GM23338 (cell line): ENCODE results near the gene DSE. TPM values are rescaled to one million over a fixed set of nuclear protein-coding genes. Genes with fewer than 3 reads are reported as not detected.
A peak's percentile ranks its signal among the peaks of the same experiment; 100 is the strongest.

Experiments
- ATAC-seq: fragments of 200-7000 bp; cut with Tn5 transposase; 3 replicates; pipeline ENCODE4 v1.9.1; 2020
- DNase-seq: peaks from one replicate; pipeline ENCODE4 v3.0.0-alpha.2; 2015; ENCODE audit warnings: low spot score
- H2AFZ ChIP-seq: fragments of 200-600 bp; sonication (generic); 2 replicates; pipeline ENCODE4 v1.8.0; 2016; ENCODE audit warnings: antibody characterized with exemption, mild to moderate bottlenecking, moderate library complexity
- H3F3A ChIP-seq: fragments of 200-600 bp; sonication (generic); replicated peaks from 2 replicates; pipeline ENCODE4 v1.8.0; 2017; ENCODE audit warnings: antibody characterized with exemption, mixed run types, low read depth
- H3K27ac ChIP-seq: fragments of 200-600 bp; sonication (generic); 2 replicates; pipeline ENCODE4 v1.6.1; 2016; ENCODE audit warnings: low read depth
- H3K27me3 ChIP-seq: fragments of 200-600 bp; sonication (generic); 2 replicates; pipeline ENCODE4 v1.8.0; 2016; ENCODE audit warnings: mild to moderate bottlenecking, mixed run types, moderate library complexity; ENCODE audit not compliant: insufficient read depth
- H3K36me3 ChIP-seq: fragments of 200-600 bp; sonication (generic); 2 replicates; pipeline ENCODE4 v1.8.0; 2016; ENCODE audit warnings: mild to moderate bottlenecking; ENCODE audit not compliant: insufficient read depth
- H3K4me1 ChIP-seq: fragments of 200-600 bp; sonication (generic); 2 replicates; pipeline ENCODE4 v1.8.0; 2016; ENCODE audit warnings: mild to moderate bottlenecking, moderate library complexity; ENCODE audit not compliant: insufficient read depth
- H3K4me2 ChIP-seq: fragments of 200-600 bp; sonication (generic); 2 replicates; pipeline ENCODE4 v1.7.1; 2017; ENCODE audit warnings: mixed run types
- H3K4me3 ChIP-seq: fragments of 200-600 bp; sonication (generic); 2 replicates; pipeline ENCODE4 v1.6.1; 2016; ENCODE audit warnings: mixed run types
- H3K79me2 ChIP-seq: fragments of 200-600 bp; sonication (generic); replicated peaks from 2 replicates; pipeline ENCODE4 v1.8.0; 2017; ENCODE audit warnings: mild to moderate bottlenecking; ENCODE audit not compliant: insufficient read depth
- H3K9me2 ChIP-seq: fragments of 200-600 bp; sonication (generic); 2 replicates; pipeline ENCODE4 v1.8.0; 2017; ENCODE audit not compliant: insufficient read depth
- H4K20me1 ChIP-seq: fragments of 200-600 bp; sonication (generic); replicated peaks from 2 replicates; pipeline ENCODE4 v1.8.0; 2017; ENCODE audit warnings: mild to moderate bottlenecking; ENCODE audit not compliant: insufficient read depth
- H3K27ac Mint-ChIP-seq: 2 replicates; pipeline ENCODE4 v1.8.0; 2020; ENCODE audit warnings: inconsistent platforms, mild to moderate bottlenecking, moderate library complexity, mixed read lengths
- H3K27me3 Mint-ChIP-seq: 3 replicates; pipeline ENCODE4 v1.8.0; 2022; ENCODE audit warnings: low read depth, mild to moderate bottlenecking, moderate library complexity, mixed read lengths, inconsistent platforms; ENCODE audit not compliant: insufficient read depth, poor library complexity
- H3K36me3 Mint-ChIP-seq: 3 replicates; pipeline ENCODE4 v1.8.0; 2021; ENCODE audit warnings: low read depth, mild to moderate bottlenecking, inconsistent platforms, moderate library complexity, mixed read lengths
- H3K4me1 Mint-ChIP-seq: 3 replicates; pipeline ENCODE4 v1.8.0; 2020; ENCODE audit warnings: mild to moderate bottlenecking, inconsistent platforms, mixed read lengths
- H3K4me3 Mint-ChIP-seq: 3 replicates; pipeline ENCODE4 v1.8.0; 2021; ENCODE audit warnings: moderate library complexity, mild to moderate bottlenecking, inconsistent platforms, mixed read lengths
- H3K9me3 Mint-ChIP-seq: 3 replicates; pipeline ENCODE4 v1.8.0; 2020; ENCODE audit warnings: moderate library complexity, mild to moderate bottlenecking, inconsistent platforms, mixed read lengths
- CREB1 ChIP-seq: fragments of 250-450 bp; sonication (Bioruptor Pico); IDR thresholded peaks from 2 replicates; pipeline ENCODE4 v1.5.0; 2020; ENCODE audit warnings: low read depth, mild to moderate bottlenecking, moderate library complexity
- CTCF ChIP-seq, 2 experiments: fragments of 200-600 bp in 1 of 2; sonication (generic) in 1 of 2; conservative IDR thresholded peaks; 2 replicates each; pipeline versions ENCODE4 v1.5.1 to v1.6.1; 2016 to 2017; ENCODE audit warnings: antibody characterized with exemption in 2 of 2, low read depth in 2 of 2, mild to moderate bottlenecking in 2 of 2, moderate library complexity in 1 of 2
- EZH2 ChIP-seq: fragments of 200-600 bp; sonication (generic); IDR thresholded peaks from one replicate; pipeline ENCODE4 v1.8.0; 2017; ENCODE audit warnings: antibody characterized with exemption, mild to moderate bottlenecking, low read depth; ENCODE audit not compliant: unreplicated experiment
- EZH2phosphoT487 ChIP-seq: fragments of 200-600 bp; sonication (generic); IDR thresholded peaks from one replicate; pipeline ENCODE4 v1.8.1; 2018; ENCODE audit warnings: antibody characterized with exemption; ENCODE audit not compliant: unreplicated experiment
- JUNB ChIP-seq: IDR thresholded peaks from one replicate; pipeline ENCODE4 v1.6.1; 2016; ENCODE audit warnings: antibody characterized with exemption; ENCODE audit not compliant: unreplicated experiment
- NANOG ChIP-seq: IDR thresholded peaks from 2 replicates; pipeline ENCODE4 v1.6.1; 2016; ENCODE audit warnings: antibody characterized with exemption, borderline replicate concordance
- STAT1 ChIP-seq: IDR thresholded peaks from one replicate; pipeline ENCODE4 v1.6.1; 2016; ENCODE audit warnings: antibody characterized with exemption; ENCODE audit not compliant: unreplicated experiment
- polyA plus RNA-seq: library from polyadenylated mRNA; unstranded; fragments of >200 nt; fragmentation: Nextera tagmentation; extraction: Ambion mirVana; gene quantifications from 2 replicates; pipeline ENCODE4 v1.2.1, GENCODE V29; 2016
- total RNA-seq: library from RNA; depleted of rRNA; stranded (reverse); fragments of >200 nt; shearing (Covaris generic); gene quantifications from 2 replicates; pipeline ENCODE4 v1.2.3, GENCODE V29; 2014
- TF ChIP-seq, protein P1 (sequence below): IDR thresholded peaks from one replicate; pipeline ENCODE4 v1.6.1; 2018; ENCODE audit warnings: antibody characterized with exemption; ENCODE audit not compliant: unreplicated experiment

DSE gene
- total and polyA plus RNA-seq, 2 experiments from 2014 or later, result 18.8 to 45.2 TPM

DNA sequence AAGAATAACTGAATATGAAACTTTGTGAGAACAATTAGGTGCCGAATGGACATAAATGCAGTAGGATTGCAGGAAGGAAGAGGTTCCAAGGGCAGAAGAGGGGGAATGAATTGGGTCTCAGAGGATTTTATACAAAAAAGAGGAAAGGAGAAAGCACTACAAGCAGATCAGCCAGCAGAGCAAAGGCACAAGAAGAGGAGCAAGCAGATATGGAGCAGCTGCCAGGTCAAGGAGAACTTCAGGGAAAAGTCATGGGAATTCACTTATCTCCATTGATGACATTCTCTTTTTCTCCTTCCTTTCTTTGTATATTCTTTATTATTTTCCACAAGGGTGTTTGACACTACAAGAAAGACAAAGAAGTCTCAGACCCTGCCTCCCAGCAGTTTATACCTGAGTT is 9.6 kb downstream of the DSE start (continued):
- no peak for TF ChIP-seq NANOG
- TF ChIP-seq JUNB, result no peak
- TF ChIP-seq EZH2, result no peak
- no peak for TF ChIP-seq CTCF (conservative IDR thresholded peaks at IDR 0.05; ENCODE audit: low read depth in 2 of 2)

GRCh38 chr6:116381000-116381399 is 10.3 kb downstream of the DSE start:
- DNase-seq (no peak), ATAC-seq (no peak)
- no peaks in the 10 kb centered on the region for H3K36me3 ChIP-seq
- peaks cover 25% of the 10 kb centered on the region for H3K4me1 ChIP-seq
- TF ChIP-seq, protein P1, sequence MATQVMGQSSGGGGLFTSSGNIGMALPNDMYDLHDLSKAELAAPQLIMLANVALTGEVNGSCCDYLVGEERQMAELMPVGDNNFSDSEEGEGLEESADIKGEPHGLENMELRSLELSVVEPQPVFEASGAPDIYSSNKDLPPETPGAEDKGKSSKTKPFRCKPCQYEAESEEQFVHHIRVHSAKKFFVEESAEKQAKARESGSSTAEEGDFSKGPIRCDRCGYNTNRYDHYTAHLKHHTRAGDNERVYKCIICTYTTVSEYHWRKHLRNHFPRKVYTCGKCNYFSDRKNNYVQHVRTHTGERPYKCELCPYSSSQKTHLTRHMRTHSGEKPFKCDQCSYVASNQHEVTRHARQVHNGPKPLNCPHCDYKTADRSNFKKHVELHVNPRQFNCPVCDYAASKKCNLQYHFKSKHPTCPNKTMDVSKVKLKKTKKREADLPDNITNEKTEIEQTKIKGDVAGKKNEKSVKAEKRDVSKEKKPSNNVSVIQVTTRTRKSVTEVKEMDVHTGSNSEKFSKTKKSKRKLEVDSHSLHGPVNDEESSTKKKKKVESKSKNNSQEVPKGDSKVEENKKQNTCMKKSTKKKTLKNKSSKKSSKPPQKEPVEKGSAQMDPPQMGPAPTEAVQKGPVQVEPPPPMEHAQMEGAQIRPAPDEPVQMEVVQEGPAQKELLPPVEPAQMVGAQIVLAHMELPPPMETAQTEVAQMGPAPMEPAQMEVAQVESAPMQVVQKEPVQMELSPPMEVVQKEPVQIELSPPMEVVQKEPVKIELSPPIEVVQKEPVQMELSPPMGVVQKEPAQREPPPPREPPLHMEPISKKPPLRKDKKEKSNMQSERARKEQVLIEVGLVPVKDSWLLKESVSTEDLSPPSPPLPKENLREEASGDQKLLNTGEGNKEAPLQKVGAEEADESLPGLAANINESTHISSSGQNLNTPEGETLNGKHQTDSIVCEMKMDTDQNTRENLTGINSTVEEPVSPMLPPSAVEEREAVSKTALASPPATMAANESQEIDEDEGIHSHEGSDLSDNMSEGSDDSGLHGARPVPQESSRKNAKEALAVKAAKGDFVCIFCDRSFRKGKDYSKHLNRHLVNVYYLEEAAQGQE, result no peak
- no peak for TF ChIP-seq EZH2phosphoT487
- TF ChIP-seq CREB1 (CRISPR knock-in tag), result no peak
- TF ChIP-seq STAT1, result no peak
- TF ChIP-seq JUNB, result no peak
- no peak overlapping the region for H3K4me3 ChIP-seq
- H3F3A ChIP-seq, result no peaks in the 10 kb centered on the region
- H3K27ac ChIP-seq, result no peak overlapping the region
- H4K20me1 ChIP-seq, result peaks cover 7% of the 10 kb centered on the region
- Mint-ChIP-seq H3K36me3 (no peaks in the 10 kb centered on the region), H3K9me3 (no peaks in the 10 kb centered on the region), H3K27me3 (peaks cover 3% of the 10 kb centered on the region), H3K27ac (no peak overlapping the region), H3K4me1 (peaks cover 50% of the 10 kb centered on the region), H3K4me3 (no peak overlapping the region)
- no peaks in the 10 kb centered on the region for H3K9me2 ChIP-seq
- H3K27me3 ChIP-seq, result no peaks in the 10 kb centered on the region
- H2AFZ ChIP-seq, result no peak overlapping the region
- H3K79me2 ChIP-seq, result peaks cover 92% of the 10 kb centered on the region
- no peak overlapping the region for H3K4me2 ChIP-seq

DNA sequence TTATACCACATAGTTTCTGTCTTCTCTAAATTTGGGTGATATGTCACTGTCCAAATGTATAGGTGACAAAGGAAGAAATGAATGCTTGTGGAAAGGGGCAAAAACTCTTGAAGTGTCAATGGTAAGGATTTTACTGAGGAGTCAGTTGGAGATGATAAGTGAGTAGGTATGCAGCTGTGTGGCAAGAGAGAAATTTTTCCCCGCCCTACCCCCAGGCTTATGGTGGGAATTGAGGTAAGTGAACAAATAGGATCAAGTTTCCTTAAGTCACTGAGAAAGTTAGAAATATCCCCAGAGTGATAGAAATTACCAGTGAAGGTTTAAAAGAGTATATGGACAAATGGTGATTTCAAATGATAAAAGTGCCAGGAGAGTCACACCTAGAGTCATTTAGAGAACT is 11.8 kb downstream of the DSE start:
- no peak overlapping the region for H3K4me3 ChIP-seq
- ATAC-seq, result no peak
- H3K36me3 ChIP-seq, result no peaks in the 10 kb centered on the region
- peaks cover 5% of the 10 kb centered on the region for H4K20me1 ChIP-seq
- H3K27ac ChIP-seq, result no peak overlapping the region
- no peak overlapping the region for H2AFZ ChIP-seq
- no peaks in the 10 kb centered on the region for H3K36me3 Mint-ChIP-seq
- peaks cover 20% of the 10 kb centered on the region for H3K4me1 ChIP-seq
- H3K4me2 ChIP-seq, result no peak overlapping the region
- H3K9me2 ChIP-seq, result no peaks in the 10 kb centered on the region
- no peak for DNase-seq
- H3F3A ChIP-seq, result no peaks in the 10 kb centered on the region
- H3K27ac Mint-ChIP-seq, result 0 out of 2 replicates have a peak overlapping the region, but pooled peaks have one; percentile 14
- H3K4me3 Mint-ChIP-seq, result no peak overlapping the region
- peaks cover 46% of the 10 kb centered on the region for H3K4me1 Mint-ChIP-seq
- H3K79me2 ChIP-seq, result peaks cover 91% of the 10 kb centered on the region
- peaks cover 3% of the 10 kb centered on the region for H3K27me3 Mint-ChIP-seq
- no peaks in the 10 kb centered on the region for H3K9me3 Mint-ChIP-seq
- H3K27me3 ChIP-seq, result no peaks in the 10 kb centered on the region
- no peak for TF ChIP-seq CTCF (conservative IDR thresholded peaks at IDR 0.05; ENCODE audit: low read depth in 2 of 2)
- TF ChIP-seq, protein P1, result no peak
